Cerebellar cortex (tissue), 1 donor: Measurements from ENCODE around the gene SIL1.
"Not testable (repeated sequence)": the region's sequence is repeated elsewhere in the genome, so short reads cannot be mapped to it uniquely, and the experiment has no call there.

Source experiments
- DNase-seq: peaks from one replicate; pipeline ENCODE4 v3.0.0-alpha.2; 2015; ENCODE audit warnings: low spot score

SIL1 gene

GRCh38 chr5:139108063-139108824 is 89.9 kb downstream of the SIL1 start:
- DNase-seq: no peak

GRCh38 chr5:139105621-139106071 is 92.5 kb downstream of the SIL1 start:
- peak; percentile 89 for DNase-seq

GRCh38 chr5:139104577-139105276 is 93.4 kb downstream of the SIL1 start:
- peak; percentile 93 for DNase-seq

GRCh38 chr5:139103762-139104161 is 94.4 kb downstream of the SIL1 start:
- DNase-seq: peak; percentile 55

GRCh38 chr5:139100825-139101224 is 97.3 kb downstream of the SIL1 start:
- no peak for DNase-seq

- no peak for DNase-seq
Observed at GRCh38 chr5:139094154-139095131, 103.7 kb downstream of the SIL1 start.

GRCh38 chr5:139092741-139093343 is 105.3 kb downstream of the SIL1 start:
- no peak for DNase-seq

GRCh38 chr5:139091439-139092156 is 106.6 kb downstream of the SIL1 start:
- peak; percentile 37 for DNase-seq

GRCh38 chr5:139090581-139090980 is 107.6 kb downstream of the SIL1 start:
- DNase-seq: no peak

- DNase-seq: no peak
Observed at GRCh38 chr5:139088024-139088423, 110.1 kb downstream of the SIL1 start.

- DNase-seq: peak; percentile 77
Observed at GRCh38 chr5:139082813-139083498, 115.2 kb downstream of the SIL1 start.

GRCh38 chr5:139079991-139080610 is 118.1 kb downstream of the SIL1 start:
- no peak for DNase-seq

GRCh38 chr5:139079225-139079990 is 118.8 kb downstream of the SIL1 start:
- DNase-seq: no peak

GRCh38 chr5:139078345-139078744 is 119.8 kb downstream of the SIL1 start:
- DNase-seq: no peak

GRCh38 chr5:139077899-139078298 is 120.3 kb downstream of the SIL1 start:
- no peak for DNase-seq

- DNase-seq: no peak
Observed at GRCh38 chr5:139076111-139076510, 122.1 kb downstream of the SIL1 start.

- no peak for DNase-seq
Observed at GRCh38 chr5:139075066-139076050, 122.8 kb downstream of the SIL1 start.

GRCh38 chr5:139073956-139074355 is 124.2 kb downstream of the SIL1 start:
- not testable (repeated sequence) for DNase-seq
